Measurements from ENCODE around the gene UNC45A.
"Not testable (repeated sequence)": the region's sequence is repeated elsewhere in the genome, so short reads cannot be mapped to it uniquely, and the experiment has no call there.

UNC45A gene

GRCh38 chr15:90906181-90906849, 28.8 kb upstream of the UNC45A start:
- Histone ChIP-seq H3K9me3 (replicated peaks; ENCODE audit: insufficient read depth, low read length) (no peaks in the 10 kb centered on the region), H3K4me3 (ENCODE audit: low read length) (no peak overlapping the region), H3K27me3 (replicated peaks; ENCODE audit: insufficient read depth, low read length) (no peaks in the 10 kb centered on the region), H3K79me2 (ENCODE audit: low read length) (peaks cover 25% of the 10 kb centered on the region), H3K4me2 (ENCODE audit: low read depth, low read length) (no peak overlapping the region), H3F3A (ENCODE audit: insufficient read depth, low read length) (peaks cover 21% of the 10 kb centered on the region), H4K20me1 (ENCODE audit: insufficient read depth, low read length) (no peaks in the 10 kb centered on the region), H2AFZ (ENCODE audit: low read length) (no peak overlapping the region), H3K9ac (ENCODE audit: low read length) (no peak overlapping the region), H3K9me2 (replicated peaks; ENCODE audit: insufficient read depth, low read length) (no peaks in the 10 kb centered on the region), H3K4me1 (ENCODE audit: low read length) (peaks cover 5% of the 10 kb centered on the region; the same call in 1 of the 2 replicates), H3K36me3 (replicated peaks; ENCODE audit: insufficient read depth, low read length) (0 out of 2 replicates have a peak, but pooled peaks cover 8% of the 10 kb centered on the region), H3K27ac (ENCODE audit: low read length) (no peak overlapping the region)
- no peak for TF ChIP-seq CTCF (IDR thresholded peaks at IDR 0.05; ENCODE audit: low read length)
- TF ChIP-seq EZH2phosphoT487 (IDR thresholded peaks at IDR 0.05; ENCODE audit: low read length) = no peak
- no peak for TF ChIP-seq EZH2 (optimal IDR thresholded peaks at IDR 0.05; ENCODE audit: low read depth, low read length)
- no peak for DNase-seq

GRCh38 chr15:90907051-90907660, 27.9 kb upstream of the UNC45A start:
- H3K4me1 ChIP-seq (ENCODE audit: low read length) = no peaks in the 10 kb centered on the region
- no peak overlapping the region for H2AFZ ChIP-seq (ENCODE audit: low read length)
- no peak overlapping the region for H3K9ac ChIP-seq (ENCODE audit: low read length)
- H4K20me1 ChIP-seq (ENCODE audit: insufficient read depth, low read length) = no peaks in the 10 kb centered on the region
- no peaks in the 10 kb centered on the region for H3K9me2 ChIP-seq (replicated peaks; ENCODE audit: insufficient read depth, low read length)
- H3K27ac ChIP-seq (ENCODE audit: low read length) = no peak overlapping the region
- no peak for DNase-seq
- 0 out of 2 replicates have a peak, but pooled peaks cover 8% of the 10 kb centered on the region for H3K36me3 ChIP-seq (replicated peaks; ENCODE audit: insufficient read depth, low read length)
- H3K4me3 ChIP-seq (ENCODE audit: low read length) = no peak overlapping the region
- no peaks in the 10 kb centered on the region for H3K9me3 ChIP-seq (replicated peaks; ENCODE audit: insufficient read depth, low read length)
- peaks cover 25% of the 10 kb centered on the region for H3K79me2 ChIP-seq (ENCODE audit: low read length)
- peaks cover 15% of the 10 kb centered on the region for H3F3A ChIP-seq (ENCODE audit: insufficient read depth, low read length)
- TF ChIP-seq EZH2phosphoT487 (IDR thresholded peaks at IDR 0.05; ENCODE audit: low read length) (no peak), EZH2 (optimal IDR thresholded peaks at IDR 0.05; ENCODE audit: low read depth, low read length) (no peak), CTCF (IDR thresholded peaks at IDR 0.05; ENCODE audit: low read length) (no peak)
- H3K27me3 ChIP-seq (replicated peaks; ENCODE audit: insufficient read depth, low read length) = no peaks in the 10 kb centered on the region
- no peak overlapping the region for H3K4me2 ChIP-seq (ENCODE audit: low read depth, low read length)

- no peak overlapping the region for H3K4me2 ChIP-seq (ENCODE audit: low read depth, low read length)
- H3K36me3 ChIP-seq (replicated peaks; ENCODE audit: insufficient read depth, low read length) = 0 out of 2 replicates have a peak, but pooled peaks cover 8% of the 10 kb centered on the region
- H3K9me2 ChIP-seq (replicated peaks; ENCODE audit: insufficient read depth, low read length) = no peaks in the 10 kb centered on the region
- no peak overlapping the region for H2AFZ ChIP-seq (ENCODE audit: low read length)
- TF ChIP-seq CTCF (IDR thresholded peaks at IDR 0.05; ENCODE audit: low read length) (no peak), EZH2 (optimal IDR thresholded peaks at IDR 0.05; ENCODE audit: low read depth, low read length) (no peak), EZH2phosphoT487 (IDR thresholded peaks at IDR 0.05; ENCODE audit: low read length) (no peak)
- H4K20me1 ChIP-seq (ENCODE audit: insufficient read depth, low read length) = no peaks in the 10 kb centered on the region
- peaks cover 11% of the 10 kb centered on the region for H3F3A ChIP-seq (ENCODE audit: insufficient read depth, low read length)
- H3K27ac ChIP-seq (ENCODE audit: low read length) = no peak overlapping the region
- H3K9me3 ChIP-seq (replicated peaks; ENCODE audit: insufficient read depth, low read length) = no peaks in the 10 kb centered on the region
- H3K9ac ChIP-seq (ENCODE audit: low read length) = no peak overlapping the region
- DNase-seq = no peak
- no peaks in the 10 kb centered on the region for H3K27me3 ChIP-seq (replicated peaks; ENCODE audit: insufficient read depth, low read length)
- H3K79me2 ChIP-seq (ENCODE audit: low read length) = peaks cover 25% of the 10 kb centered on the region
- H3K4me1 ChIP-seq (ENCODE audit: low read length) = no peaks in the 10 kb centered on the region
- H3K4me3 ChIP-seq (ENCODE audit: low read length) = no peak overlapping the region
These were observed 27.1 kb upstream of the UNC45A start for GRCh38 chr15:90907838-90908507.

GRCh38 chr15:90909449-90909848, 25.6 kb upstream of the UNC45A start:
- H3K27me3 ChIP-seq (replicated peaks; ENCODE audit: insufficient read depth, low read length); H3K36me3 ChIP-seq (replicated peaks; ENCODE audit: insufficient read depth, low read length); DNase-seq; H3F3A ChIP-seq (ENCODE audit: insufficient read depth, low read length); H3K4me3 ChIP-seq (ENCODE audit: low read length); H3K9me2 ChIP-seq (replicated peaks; ENCODE audit: insufficient read depth, low read length); H3K4me1 ChIP-seq (ENCODE audit: low read length); H3K4me2 ChIP-seq (ENCODE audit: low read depth, low read length); H3K9me3 ChIP-seq (replicated peaks; ENCODE audit: insufficient read depth, low read length); H4K20me1 ChIP-seq (ENCODE audit: insufficient read depth, low read length); H3K27ac ChIP-seq (ENCODE audit: low read length); H2AFZ ChIP-seq (ENCODE audit: low read length); H3K9ac ChIP-seq (ENCODE audit: low read length): not testable (repeated sequence)
- H3K79me2 ChIP-seq (ENCODE audit: low read length) = peaks cover 14% of the 10 kb centered on the region

Data from MM.1S (cell line).